GM10266 (cell line): ENCODE measurements around the gene IQUB.

ENCODE experiments used
- DNase-seq: peaks from one replicate; pipeline ENCODE4 v3.0.0; 2012; ENCODE audit errors: extremely low spot score
- CTCF ChIP-seq: IDR thresholded peaks from 2 replicates; pipeline ENCODE4 v1.5.1; 2012; ENCODE audit warnings: mild to moderate bottlenecking, low read depth; ENCODE audit not compliant: control insufficient read depth, insufficient read depth; ENCODE audit errors: missing control alignments

IQUB gene

GRCh38 chr7:123440101-123440548 is 94.3 kb downstream of the IQUB start:
- no peak for DNase-seq
- no peak for TF ChIP-seq CTCF

- TF ChIP-seq CTCF = no peak
- no peak for DNase-seq
Observed at GRCh38 chr7:123439191-123439590, 95.2 kb downstream of the IQUB start.

- DNase-seq = no peak
- no peak for TF ChIP-seq CTCF
Observed at GRCh38 chr7:123437447-123437995, 96.9 kb downstream of the IQUB start.

GRCh38 chr7:123435080-123435700 is 99.2 kb downstream of the IQUB start:
- no peak for DNase-seq
- no peak for TF ChIP-seq CTCF

- TF ChIP-seq CTCF = no peak
- DNase-seq = no peak
Observed at GRCh38 chr7:123433665-123434064, 100.7 kb downstream of the IQUB start.

- no peak for DNase-seq
- no peak for TF ChIP-seq CTCF
Observed at GRCh38 chr7:123432601-123433000, 101.8 kb downstream of the IQUB start.

- no peak for TF ChIP-seq CTCF
- no peak for DNase-seq
Observed at GRCh38 chr7:123431075-123431614, 103.2 kb downstream of the IQUB start.
